Retinal pigment epithelial cell (primary cell): ENCODE measurements around the gene PTPN3.

Source experiments
- DNase-seq: peaks from one replicate; pipeline ENCODE4 v3.0.0-alpha.2; 2010; ENCODE audit warnings: low read depth
- H3K4me3 ChIP-seq: 2 replicates; pipeline ENCODE4 v1.5.1; 2011; ENCODE audit warnings: mild to moderate bottlenecking, low read length, control low read depth, moderate library complexity
- CTCF ChIP-seq: conservative IDR thresholded peaks from 2 replicates; pipeline ENCODE4 v1.5.1; 2011; ENCODE audit warnings: low read depth, low read length, control low read depth, inconsistent platforms

The PTPN3 gene

GRCh38 chr9:109447329-109448076 lies 50.6 kb downstream of the PTPN3 start:
- H3K4me3 ChIP-seq: no peak overlapping the region
- TF ChIP-seq CTCF: no peak
- DNase-seq: no peak

GRCh38 chr9:109444771-109445320 lies 53.3 kb downstream of the PTPN3 start:
- no peak for TF ChIP-seq CTCF
- DNase-seq: no peak
- H3K4me3 ChIP-seq: no peak overlapping the region

GRCh38 chr9:109442716-109443115 lies 55.4 kb downstream of the PTPN3 start:
- TF ChIP-seq CTCF: no peak

GRCh38 chr9:109441296-109441695 lies 56.8 kb downstream of the PTPN3 start:
- no peak overlapping the region for H3K4me3 ChIP-seq
- DNase-seq: no peak
- TF ChIP-seq CTCF: peak; percentile 30

More at GRCh38 chr9:109442716-109443115, 55.4 kb downstream of the PTPN3 start:
- DNase-seq: no peak
- H3K4me3 ChIP-seq: no peak overlapping the region

- TF ChIP-seq CTCF: peak; percentile 91
- H3K4me3 ChIP-seq: no peak overlapping the region
- DNase-seq: peak; percentile 61
Observed at GRCh38 chr9:109440797-109441287, 57.3 kb downstream of the PTPN3 start.

GRCh38 chr9:109440117-109440515 lies 58.0 kb downstream of the PTPN3 start:
- TF ChIP-seq CTCF: no peak
- DNase-seq: no peak
- H3K4me3 ChIP-seq: no peak overlapping the region

GRCh38 chr9:109439378-109440116 lies 58.6 kb downstream of the PTPN3 start:
- no peak for DNase-seq
- TF ChIP-seq CTCF: no peak
- H3K4me3 ChIP-seq: no peak overlapping the region
